C1 segment of cervical spinal cord (tissue), 14 donors: ENCODE data around the gene NUDT16L1.
A peak's percentile ranks its signal among the peaks of the same experiment; 100 is the strongest.

Experiments used
- DNase-seq, 14 donors: peaks; one replicate each; lab custom pipeline; 2025; lab: John Stamatoyannopoulos, UW

The NUDT16L1 gene

DNA sequence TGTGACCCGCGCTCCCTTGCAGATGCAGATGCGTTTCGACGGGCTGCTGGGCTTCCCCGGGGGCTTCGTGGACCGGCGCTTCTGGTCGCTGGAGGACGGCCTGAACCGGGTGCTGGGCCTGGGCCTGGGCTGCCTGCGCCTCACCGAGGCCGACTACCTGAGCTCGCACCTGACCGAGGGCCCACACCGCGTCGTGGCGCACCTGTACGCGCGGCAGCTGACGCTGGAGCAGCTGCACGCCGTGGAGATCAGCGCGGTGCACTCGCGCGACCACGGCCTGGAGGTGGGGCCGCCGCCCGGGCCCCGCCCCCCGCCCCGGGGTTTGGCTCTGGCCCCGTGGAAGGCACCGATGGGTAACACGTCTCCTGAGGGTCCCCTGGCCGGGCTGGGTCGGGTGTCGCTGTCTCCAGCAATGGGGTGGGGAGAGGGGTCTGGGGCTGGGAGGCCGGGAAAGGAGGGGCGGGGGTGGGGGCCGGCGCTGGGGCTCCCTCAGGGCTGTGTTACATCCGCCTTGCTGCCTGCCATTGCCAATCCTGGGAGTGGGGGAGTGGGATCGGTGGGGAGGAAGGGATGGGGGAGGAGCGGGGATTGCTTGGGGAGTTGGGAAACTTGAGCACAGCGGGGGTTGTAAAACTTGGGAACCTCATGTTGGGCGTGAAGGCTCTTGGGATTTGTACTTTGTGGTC is 737 bp downstream of the NUDT16L1 start:
- DNase-seq: no peak

DNA sequence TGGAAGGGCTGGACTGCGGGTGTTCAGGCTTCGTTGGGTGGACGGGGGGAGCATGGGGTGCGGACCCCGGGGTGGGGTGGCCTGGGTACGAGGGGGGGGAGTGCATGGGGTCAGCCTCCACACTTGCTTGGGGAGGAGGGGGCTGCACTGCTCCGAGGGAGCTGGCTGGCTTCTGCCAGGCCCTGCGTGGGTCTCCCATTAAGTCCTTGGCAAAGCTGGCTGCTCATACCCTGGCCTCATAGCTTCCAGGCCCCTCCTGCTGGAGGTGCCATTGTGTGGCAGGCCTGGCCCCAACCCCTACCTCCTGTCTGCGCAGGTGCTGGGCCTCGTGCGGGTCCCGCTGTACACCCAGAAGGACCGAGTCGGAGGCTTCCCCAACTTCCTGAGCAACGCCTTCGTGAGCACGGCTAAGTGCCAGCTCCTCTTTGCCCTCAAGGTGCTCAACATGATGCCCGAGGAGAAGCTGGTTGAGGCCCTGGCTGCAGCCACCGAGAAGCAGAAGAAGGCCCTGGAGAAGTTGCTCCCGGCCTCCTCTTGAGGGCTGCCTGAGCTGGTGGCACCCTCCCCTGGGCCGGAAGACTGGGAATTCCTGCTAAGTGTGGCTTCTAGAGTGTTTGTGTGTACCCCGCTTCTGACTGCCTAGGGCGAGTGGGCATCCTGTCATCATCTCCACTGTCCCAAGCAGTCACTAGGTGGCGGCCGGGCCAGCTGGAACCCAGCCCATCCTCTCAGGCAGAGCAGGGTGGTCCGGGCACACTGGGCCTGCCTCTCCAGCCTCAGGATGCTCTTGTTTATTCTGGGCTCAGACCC is 1.5 kb downstream of the NUDT16L1 start:
- DNase-seq: peak in 6 of 14 donors; percentile 12 to 39 (median 31)

DNA sequence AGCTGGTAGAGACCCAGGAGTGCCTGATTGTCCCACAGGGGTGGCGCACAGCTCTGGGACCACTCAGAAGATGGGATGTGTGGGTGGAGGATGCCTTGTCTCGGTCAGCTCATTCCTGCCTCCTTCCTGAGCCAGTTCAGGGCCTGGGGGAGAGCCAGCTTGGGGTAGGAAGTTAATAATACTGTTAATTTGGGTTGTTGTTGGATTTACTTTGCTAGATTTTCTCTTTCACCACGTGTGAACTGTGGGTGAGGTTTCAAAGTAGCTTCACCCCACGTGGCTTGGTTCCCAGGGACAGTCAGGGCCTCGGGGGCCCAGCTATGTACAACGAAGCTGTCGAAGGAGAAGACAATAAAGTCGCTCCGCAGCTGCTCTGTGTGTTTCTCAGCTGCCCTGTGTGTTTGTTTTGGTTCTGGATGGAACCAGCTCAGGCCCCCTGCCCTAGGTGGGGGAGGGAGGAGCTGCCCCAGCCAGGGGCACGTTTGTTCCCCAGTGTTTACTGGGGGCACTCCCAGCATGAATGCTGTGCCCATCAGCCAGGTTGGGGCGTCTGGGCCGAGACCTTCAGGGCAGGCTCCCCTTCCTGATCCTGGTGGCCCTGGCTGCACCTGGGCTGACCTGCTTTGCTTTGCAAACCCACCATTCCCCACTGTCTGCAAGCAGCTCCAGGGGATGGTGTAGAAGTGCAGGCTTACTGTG is 2.3 kb downstream of the NUDT16L1 start:
- DNase-seq: no peak

DNA sequence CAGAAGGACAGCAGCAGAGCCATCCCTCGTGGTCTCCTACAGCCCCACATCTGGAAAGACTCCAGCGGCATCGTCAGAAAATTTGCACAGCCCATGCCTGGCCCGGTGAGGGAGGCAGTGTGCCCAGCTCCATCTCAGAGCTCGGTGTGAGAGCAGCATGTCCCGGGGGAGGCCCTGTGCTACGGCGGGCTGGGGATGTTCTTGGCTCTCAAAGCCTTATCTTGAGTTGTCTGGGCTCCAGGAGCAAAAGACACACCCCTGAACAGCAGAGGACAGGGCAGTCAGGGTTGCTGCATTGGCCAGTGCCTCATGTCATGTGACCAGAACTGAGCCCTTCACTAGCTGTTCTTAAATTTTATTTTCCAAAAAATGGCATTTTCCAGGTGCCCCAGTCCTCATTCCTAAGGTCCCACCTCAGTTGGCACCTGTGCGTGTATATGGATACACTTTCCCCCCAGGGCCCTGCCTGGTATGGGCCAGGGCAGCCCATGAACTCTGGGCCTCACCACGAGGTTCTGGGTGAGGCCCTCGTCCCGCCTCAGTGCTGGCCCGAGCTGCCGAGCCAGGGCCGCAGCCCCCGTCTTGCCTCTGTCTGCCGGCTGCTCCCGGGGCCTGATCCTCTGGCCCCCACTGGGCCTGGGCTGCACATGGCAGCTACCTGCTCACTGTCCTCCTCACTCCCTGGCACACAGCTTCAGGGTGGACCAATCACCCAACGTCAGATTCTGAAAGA is 3.0 kb downstream of the NUDT16L1 start:
- no peak for DNase-seq

DNA sequence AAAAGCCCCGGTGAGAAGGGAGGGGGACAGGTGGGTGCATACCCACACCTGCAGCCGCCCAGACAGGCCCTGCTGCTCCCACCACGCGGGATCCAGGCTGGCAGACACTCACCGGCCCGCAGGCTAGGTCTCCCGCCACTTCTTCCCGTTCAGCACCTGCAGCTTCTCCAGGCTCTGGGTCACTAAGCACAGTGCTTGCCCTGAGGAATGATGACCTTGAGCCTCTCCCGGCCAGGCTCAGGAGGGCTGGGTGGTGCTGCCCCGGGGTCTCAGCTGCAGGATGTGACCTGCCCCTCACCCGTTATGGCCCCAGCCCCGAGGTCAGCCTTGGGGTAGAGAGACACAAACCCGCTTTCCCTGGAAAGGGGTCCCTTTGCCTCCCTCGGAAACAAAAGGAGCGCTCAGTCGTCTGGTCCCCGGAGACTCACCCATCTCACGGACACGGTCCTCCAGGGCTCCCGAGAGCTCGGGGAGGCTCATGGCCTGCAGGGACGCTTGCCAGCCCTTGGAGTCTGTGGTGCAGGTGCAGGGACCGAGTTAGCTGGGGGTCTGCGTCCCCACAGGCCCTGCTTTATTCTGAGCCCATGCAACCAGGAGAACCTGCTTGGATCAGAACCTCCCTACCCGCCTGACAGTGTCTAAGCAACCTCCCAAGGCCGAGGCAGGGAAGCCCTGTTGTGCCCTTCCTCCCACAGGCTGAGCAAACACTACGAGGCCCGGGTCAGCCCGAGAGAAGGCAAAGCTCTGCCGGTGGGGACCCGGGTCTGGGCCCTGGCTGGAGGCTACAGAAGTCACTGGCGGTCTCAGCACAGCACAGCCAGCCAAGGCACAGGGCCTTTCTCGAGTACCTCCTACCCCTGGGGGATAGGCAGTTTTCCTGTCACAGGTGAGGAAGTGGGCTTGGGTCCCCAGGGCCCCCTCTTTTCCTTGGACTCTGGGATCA is 3.8 kb downstream of the NUDT16L1 start:
- no peak for DNase-seq

DNA sequence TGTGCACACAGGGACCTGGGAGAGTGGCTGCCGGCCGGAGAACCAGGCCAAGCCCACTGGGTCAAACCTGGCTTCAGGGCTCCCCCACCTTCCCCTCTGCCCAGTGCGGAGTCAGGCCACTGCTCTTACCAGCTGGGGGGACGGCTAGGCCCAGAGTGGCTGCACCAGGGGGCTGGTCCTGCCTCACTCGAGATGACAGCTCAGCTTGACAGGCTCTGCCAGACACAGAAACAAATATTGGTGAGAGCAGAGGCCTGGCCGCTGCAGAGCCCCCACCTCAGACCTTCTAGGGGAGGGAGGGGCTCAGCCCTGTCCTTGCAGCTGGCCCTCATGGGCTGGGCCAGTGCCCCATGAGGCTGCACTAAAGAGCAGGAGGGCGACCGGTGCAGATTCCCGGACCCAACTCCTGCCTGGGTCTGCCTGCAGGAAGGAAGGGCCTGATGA is 4.5 kb downstream of the NUDT16L1 start:
- DNase-seq: no peak

DNA sequence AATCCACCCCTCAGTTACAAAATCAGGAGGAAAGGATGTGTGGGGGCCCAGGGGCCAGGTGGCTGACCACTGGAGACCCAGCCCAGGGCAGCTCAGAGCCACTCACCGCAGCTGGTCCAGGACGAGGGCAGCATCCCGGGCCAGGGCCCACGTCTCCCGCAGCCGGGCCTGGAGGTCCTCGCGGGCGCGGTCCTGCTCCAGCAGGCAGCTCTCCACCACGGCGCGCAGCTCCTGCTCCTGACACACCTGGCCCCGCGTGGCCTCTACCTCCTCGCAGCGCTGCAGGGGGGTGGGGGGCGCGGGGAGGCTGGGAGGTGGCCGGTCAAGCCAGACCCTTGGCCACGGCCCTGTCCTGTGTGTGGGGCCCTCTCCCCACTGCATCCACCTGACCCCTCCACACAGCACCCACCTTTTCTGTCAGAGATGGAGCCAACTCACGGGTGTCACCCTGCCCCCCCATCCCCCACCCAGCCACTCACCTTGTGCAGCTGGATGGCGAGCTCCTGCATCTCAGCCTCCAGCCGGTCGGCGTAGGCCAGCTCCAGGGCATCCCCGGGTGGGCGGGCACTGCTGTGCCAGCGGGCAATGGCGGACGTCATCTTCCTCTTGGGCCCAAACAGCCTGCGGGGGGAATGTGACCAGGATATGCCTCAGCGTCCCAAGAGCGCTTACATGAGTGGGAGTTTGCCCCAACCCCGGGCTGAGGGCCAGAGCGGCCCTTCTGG is 5.1 kb downstream of the NUDT16L1 start:
- DNase-seq: no peak

DNA sequence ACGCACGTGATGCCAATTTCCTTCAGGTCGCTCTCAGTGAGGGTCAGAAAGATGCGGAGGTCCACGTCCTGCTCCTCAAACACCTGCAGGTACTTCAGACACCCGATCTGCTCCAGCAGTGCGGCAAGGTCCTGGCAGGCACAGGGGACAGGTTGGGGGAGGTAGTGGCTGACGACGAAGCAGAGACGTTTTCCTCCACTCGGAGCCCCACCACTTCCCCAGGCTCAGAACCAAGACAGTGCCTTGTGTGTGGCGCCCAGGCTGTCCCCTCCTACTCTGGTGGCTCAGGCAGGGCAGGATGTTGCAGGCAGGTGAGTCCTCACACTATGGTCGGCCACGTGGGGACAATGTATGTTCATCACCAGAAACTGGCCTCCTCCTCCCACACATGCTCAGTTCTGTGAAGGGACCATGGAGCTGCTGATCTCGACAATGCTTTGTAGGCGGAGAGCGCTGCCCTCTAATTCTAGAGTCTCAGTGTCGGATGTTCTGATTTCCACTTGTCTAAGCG is 5.7 kb downstream of the NUDT16L1 start:
- no peak for DNase-seq

DNA sequence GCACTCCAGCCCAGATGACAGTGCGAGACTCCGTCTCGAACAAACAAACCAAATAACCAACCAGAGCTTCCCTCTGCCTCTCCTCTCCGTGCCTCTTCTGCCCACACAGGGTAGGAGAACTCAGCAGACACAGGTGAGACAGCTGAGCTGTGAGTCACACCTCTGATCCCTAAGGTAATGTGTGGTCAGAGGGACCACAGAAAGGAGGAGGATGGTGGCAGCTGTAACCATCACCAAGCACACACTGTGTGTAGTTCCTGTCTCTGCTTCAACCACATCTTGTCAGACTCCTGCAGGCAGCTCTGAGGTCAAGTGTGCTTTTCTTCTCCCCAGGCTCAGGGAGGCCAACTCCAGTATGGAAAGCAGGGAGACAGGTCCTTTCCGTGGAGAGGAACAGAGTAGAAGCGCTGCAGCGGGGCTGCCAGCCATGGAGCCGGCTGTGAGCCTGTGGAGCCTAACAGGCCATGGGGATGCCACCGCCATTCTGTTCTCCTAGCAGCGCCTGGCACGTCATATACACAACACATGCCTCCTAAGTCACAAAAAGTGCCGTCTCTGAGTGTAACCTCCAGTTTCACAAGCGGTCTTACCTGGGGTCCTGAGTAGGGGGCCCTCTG is 7.1 kb downstream of the NUDT16L1 start:
- no peak for DNase-seq

DNA sequence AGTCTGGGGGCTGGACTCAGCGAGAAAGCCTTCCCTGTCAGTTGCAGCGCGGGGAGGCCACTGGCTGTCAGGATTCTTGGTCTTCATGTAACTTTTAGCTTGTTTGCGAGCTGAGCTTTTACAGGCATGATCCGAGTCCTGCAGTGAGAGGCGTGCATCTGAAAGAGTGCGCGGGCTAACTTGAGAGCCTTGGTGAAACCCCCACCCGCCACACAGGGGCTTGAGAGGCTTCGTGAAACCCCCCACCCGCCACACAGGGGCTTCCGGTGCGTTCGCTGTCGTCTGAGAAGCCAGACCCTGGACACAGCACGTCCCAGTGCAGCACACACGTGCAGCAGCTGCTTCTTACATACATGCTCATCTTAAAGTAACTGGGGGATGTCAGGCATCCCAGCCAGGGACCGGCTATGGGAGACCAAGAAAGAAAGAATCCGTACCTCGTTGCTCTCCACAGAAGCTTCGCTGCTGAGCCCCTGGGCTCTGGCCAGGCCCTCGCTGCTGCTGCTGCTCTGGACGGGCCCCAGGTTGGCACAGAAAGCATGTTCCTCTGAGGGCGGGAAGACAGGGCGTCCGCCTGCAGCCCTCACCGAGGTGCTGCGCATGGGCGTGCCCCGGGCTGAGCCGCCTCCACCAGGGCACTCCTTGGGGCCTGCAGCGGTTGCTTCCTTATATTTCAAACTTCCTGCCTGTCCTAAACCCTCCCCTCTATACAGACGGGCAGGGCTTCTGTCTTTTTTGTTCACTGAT is 7.8 kb downstream of the NUDT16L1 start:
- peak in 1 of 14 donors; percentile 39 for DNase-seq

DNA sequence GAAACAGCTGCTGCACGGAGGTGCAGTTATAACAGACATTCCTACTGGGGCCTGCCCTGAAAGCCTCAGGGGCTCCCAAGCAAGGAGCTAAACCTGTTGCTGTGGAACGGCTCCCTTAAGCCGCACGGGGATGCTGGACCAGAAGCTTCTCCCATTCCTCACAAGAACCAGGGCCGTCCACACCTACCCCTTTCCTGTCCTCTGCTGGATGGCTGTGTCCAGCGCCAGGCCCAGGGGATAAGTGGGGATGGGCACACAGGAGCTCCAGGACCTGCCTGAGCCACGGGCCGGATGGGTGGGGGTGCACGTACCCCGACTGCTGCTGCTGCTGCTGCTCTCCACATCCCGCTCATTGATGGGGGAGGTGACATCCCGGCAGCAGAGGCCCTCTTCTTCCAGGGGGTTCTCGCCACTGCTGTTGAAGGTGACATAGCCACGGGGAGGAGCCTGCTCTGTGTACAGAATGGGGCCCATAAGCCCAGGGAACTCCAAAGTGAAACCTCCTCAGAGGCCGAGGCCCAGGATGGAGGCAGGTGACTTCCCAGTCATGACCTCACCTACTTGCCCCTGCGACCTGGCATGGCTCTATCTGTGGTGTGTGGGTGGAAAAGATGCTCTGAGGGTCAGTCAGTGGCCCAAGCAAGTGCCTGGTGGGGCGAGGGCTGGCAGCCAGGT is 8.6 kb downstream of the NUDT16L1 start:
- DNase-seq: no peak

DNA sequence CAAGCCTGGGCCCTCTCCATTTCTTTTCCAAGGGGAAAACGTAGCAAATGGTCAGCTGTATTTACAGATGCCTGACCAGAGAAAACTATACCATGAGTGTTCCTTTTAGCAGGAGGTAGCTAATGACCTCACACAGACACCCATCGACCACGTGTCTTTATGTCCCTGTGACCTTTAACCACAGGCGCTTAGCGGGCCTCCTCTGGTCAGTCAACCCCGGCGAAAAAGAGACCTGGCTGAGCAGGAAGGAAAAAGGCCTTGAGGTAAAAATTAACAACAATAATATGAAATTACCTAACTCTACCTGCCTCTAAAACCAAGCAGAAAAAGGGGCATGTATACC is 9.1 kb downstream of the NUDT16L1 start:
- no peak for DNase-seq

DNA sequence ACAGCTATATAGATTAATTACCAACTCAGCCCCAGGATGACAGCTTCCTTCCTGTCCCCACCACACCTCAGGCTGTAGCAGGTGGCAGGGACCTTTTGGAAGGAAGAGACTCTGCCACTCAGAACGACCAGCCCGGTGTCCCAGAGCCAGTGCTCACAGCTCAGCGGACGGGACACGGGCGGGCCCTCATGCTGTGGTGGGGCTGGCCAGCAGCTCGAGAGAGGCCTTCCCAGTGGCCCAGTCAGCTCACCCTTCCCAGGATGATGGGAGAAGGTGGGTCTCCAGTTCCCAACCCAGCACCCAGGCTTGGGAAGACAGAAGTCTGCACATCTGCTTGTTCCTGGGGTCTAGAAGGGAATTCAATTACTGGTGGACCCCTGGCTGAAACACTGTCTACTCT is 10.5 kb downstream of the NUDT16L1 start:
- no peak for DNase-seq

DNA sequence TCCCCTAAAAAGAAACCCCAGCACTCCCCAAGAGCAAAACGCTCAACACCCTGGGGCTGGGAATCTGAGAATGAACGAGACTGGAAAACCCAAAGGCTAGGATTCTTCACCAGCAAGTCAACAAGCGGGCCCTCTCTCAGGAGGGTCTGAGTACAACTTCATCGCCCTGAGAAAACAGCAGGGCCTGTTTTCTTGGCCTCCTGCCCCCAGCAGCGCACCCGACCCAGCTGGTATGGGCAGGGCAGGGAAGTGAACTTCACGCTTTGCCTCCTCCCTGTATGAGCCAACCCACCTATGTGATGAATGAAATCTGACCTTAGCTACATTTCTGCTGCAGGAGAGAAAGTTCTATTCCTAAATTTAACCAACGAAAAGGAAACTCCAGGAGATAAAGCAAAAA is 11.1 kb downstream of the NUDT16L1 start:
- no peak for DNase-seq

DNA sequence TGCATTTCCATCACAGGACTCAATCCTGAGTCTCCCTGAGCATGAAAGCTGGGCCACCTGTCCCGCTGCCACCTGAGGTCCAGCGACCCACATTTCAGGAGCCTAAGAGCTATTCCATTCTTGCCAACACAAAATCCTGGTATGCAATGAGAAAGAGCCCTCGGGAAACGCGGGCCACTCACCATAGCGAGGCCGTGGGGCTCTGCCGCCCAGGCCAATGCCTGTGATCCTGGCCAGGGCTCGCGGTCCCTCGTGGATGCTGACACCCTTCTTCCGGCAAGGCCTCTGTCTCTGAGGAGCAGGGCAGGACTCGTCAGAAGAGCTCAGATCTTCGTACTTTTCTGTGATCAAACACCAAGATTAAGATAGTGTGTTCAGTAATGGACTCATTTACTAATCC is 11.6 kb downstream of the NUDT16L1 start:
- no peak for DNase-seq

DNA sequence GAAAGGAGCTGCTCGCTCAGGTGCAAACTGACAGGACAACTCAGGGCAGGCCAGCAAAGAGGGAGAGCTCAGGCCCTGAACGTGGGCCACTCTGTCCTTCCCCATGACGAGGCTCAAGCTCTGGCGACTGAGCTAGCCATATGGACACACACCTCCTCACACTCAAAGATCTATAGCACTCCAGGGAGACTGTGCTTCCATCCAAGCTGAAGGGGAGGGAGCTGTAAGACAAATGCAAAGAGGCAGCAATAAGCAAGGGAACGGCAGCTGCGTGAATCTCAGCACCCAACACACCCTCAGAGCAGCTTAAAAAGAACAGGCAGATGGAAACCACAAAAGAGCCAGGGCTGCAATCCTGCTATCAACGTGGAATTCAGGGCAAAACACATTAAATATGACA is 13.5 kb downstream of the NUDT16L1 start:
- DNase-seq: no peak

DNA sequence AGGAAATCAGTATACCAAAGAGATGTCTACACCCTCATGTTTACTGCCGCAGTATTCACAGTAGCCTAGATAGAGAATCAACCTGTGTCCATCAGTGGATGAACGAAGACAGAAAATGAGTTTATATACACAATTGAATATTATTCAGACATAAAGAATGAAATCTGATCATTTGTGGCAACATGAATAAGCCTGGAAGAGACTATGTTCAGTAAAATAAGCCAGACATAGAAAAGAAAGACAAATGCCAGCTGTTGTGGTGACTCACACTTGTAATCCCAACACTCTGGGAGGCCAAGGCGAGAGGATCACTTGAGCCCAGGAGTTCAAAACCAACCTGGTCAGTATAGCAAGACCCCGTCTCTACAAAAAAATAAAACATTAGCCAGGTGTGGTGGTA is 16.1 kb downstream of the NUDT16L1 start:
- DNase-seq: no peak
